ENCODE data around the gene CRACDL.

DNA sequence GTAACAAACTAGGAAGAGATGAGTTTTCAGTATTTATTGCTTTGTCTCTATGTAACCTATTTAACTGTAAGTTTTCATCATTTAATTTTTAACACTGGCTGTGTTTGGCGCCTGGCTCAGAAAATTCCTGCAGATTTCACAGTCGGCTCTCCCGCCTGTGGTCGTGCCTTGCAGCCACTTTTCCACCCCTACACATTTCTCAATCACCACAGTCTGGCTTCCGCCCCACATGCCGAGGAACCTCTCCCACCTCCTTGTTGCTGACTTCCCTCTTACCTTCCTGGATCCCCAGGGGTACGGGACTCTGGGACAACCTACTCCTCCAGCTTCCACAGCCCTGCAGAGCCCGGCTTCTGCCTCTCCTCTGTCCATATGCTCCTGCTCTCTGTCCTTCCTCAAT, 163.5 kb downstream of the CRACDL start:
- TF ChIP-seq ZBTB42 (CRISPR knock-in tag; IDR thresholded peaks at IDR 0.05) (no peak), NFYB (CRISPR knock-in tag; IDR thresholded peaks at IDR 0.05) (no peak), HDAC2 (CRISPR knock-in tag; IDR thresholded peaks at IDR 0.05) (no peak), ZFP37 (CRISPR knock-in tag; IDR thresholded peaks at IDR 0.05; ENCODE audit: borderline replicate concordance) (no peak), ZNF773 (CRISPR knock-in tag; IDR thresholded peaks at IDR 0.05; ENCODE audit: borderline replicate concordance) (no peak), FOXK1 (CRISPR knock-in tag; IDR thresholded peaks at IDR 0.05; ENCODE audit: borderline replicate concordance, low read depth) (no peak), ZNF446 (CRISPR knock-in tag; IDR thresholded peaks at IDR 0.05) (no peak), RNF2 (conservative IDR thresholded peaks at IDR 0.05; ENCODE audit: low read depth) (no peak), POLR2AphosphoS5 (IDR thresholded peaks at IDR 0.05; ENCODE audit: low read depth, low read length) (no peak), POLR2A (IDR thresholded peaks at IDR 0.05; ENCODE audit: insufficient read depth in 1 of 2, low read depth in 2 of 2, low read length in 2 of 2) (no peak)
- TF ChIP-seq, protein P1, sequence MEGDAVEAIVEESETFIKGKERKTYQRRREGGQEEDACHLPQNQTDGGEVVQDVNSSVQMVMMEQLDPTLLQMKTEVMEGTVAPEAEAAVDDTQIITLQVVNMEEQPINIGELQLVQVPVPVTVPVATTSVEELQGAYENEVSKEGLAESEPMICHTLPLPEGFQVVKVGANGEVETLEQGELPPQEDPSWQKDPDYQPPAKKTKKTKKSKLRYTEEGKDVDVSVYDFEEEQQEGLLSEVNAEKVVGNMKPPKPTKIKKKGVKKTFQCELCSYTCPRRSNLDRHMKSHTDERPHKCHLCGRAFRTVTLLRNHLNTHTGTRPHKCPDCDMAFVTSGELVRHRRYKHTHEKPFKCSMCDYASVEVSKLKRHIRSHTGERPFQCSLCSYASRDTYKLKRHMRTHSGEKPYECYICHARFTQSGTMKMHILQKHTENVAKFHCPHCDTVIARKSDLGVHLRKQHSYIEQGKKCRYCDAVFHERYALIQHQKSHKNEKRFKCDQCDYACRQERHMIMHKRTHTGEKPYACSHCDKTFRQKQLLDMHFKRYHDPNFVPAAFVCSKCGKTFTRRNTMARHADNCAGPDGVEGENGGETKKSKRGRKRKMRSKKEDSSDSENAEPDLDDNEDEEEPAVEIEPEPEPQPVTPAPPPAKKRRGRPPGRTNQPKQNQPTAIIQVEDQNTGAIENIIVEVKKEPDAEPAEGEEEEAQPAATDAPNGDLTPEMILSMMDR (CRISPR knock-in tag; IDR thresholded peaks at IDR 0.05) = no peak
- TF ChIP-seq, protein P2, sequence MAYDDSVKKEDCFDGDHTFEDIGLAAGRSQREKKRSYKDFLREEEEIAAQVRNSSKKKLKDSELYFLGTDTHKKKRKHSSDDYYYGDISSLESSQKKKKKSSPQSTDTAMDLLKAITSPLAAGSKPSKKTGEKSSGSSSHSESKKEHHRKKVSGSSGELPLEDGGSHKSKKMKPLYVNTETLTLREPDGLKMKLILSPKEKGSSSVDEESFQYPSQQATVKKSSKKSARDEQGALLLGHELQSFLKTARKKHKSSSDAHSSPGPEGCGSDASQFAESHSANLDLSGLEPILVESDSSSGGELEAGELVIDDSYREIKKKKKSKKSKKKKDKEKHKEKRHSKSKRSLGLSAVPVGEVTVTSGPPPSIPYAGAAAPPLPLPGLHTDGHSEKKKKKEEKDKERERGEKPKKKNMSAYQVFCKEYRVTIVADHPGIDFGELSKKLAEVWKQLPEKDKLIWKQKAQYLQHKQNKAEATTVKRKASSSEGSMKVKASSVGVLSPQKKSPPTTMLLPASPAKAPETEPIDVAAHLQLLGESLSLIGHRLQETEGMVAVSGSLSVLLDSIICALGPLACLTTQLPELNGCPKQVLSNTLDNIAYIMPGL (CRISPR knock-in tag; IDR thresholded peaks at IDR 0.05; ENCODE audit: borderline replicate concordance in 1 of 2, low read depth in 1 of 2) = no peak
